OCI-LY7 (cell line): ENCODE data around the gene KISS1R.

Experiments used
- CTCF ChIP-seq: fragments of 200-600 bp; sonication (generic); conservative IDR thresholded peaks from 2 replicates; pipeline ENCODE4 v1.5.1; 2014; ENCODE audit warnings: mild to moderate bottlenecking, antibody characterized with exemption, low read length, moderate library complexity, mixed read lengths
- EZH2phosphoT487 ChIP-seq: fragments of 200-600 bp; sonication (generic); IDR thresholded peaks from 2 replicates; pipeline ENCODE4 v1.6.1; 2018; ENCODE audit warnings: low read depth, borderline replicate concordance, mild to moderate bottlenecking, mixed run types, antibody characterized with exemption, low read length, moderate library complexity, mixed read lengths

GRCh38 chr19:906480-906879, 10.7 kb upstream of the KISS1R start:
- no peak for TF ChIP-seq CTCF
- TF ChIP-seq EZH2phosphoT487: no peak
